NCI-H2107 treated with DMSO at 0.1 percent for 48 hours (cell line): Measurements from ENCODE around the gene SPATA2.
"Not testable (repeated sequence)": the region's sequence is repeated elsewhere in the genome, so short reads cannot be mapped to it uniquely, and the experiment has no call there.

ENCODE experiments used
- DNase-seq: peaks from one replicate; lab custom pipeline; 2025; ENCODE audit not compliant: unreplicated experiment; lab: John Stamatoyannopoulos, UW

The SPATA2 gene

GRCh38 chr20:49905415-49906091 is 9.8 kb downstream of the SPATA2 start:
- DNase-seq: no peak

- no peak for DNase-seq
Measured at GRCh38 chr20:49904440-49905214, 10.7 kb downstream of the SPATA2 start.

DNA sequence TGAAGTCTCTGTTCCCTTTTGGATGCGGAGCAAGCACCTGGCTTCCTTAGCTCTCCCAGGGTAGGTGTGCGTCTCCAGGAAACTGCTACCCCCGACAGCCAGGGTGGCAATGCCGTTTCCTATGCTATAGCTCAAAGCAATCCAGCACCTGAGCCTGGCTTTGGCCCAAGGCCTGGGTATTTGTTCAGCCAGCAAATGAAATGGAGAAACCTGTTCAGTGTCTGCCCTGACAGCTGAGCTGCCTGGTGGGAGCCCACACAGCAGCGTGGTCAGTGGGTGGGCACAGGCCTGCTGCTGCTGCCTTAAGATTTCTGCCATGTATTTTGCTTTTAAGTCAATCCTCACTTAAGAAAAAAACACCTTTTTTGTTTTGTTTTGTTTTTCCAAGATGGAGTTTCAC is 13.7 kb downstream of the SPATA2 start:
- no peak for DNase-seq

DNA sequence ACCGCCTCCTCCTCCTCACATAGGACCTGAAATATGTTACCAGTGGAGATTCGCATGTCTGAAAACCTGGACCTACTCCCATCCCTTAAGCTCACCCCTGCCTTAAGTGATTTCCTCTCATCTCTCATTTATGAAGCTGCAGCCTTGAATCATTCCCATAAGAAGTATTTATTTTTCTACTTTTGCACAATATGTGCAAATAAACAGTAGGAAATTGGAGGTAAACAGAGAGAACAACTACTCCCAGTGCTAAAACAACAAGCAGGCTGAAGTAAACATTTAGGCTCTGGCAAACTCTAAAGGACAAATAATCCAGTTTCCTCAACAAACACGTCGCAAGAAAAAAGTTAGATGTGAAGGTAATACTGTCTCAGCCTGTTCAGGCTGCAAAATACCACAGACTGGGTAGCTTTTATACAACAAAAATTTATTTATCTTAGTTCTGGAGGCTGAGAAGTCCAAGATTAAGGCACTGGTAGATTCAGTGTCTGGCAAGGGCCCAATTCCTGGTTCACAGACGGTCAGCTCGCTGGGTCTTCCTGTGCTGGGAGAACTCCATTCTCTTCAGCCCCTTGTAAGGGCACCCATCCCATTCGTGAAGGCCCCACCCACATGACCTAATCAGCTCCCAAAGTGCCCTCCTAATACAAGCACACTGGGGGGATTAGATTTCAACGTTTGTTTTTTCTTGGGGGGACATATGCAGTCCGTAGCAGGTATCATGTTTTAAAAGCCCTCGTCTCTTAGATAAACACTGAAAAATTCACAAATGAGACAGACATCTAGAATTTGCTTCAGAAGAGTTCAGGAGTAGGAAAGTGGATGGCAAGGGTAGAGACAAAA is 15.6 kb downstream of the SPATA2 start:
- no peak for DNase-seq

DNA sequence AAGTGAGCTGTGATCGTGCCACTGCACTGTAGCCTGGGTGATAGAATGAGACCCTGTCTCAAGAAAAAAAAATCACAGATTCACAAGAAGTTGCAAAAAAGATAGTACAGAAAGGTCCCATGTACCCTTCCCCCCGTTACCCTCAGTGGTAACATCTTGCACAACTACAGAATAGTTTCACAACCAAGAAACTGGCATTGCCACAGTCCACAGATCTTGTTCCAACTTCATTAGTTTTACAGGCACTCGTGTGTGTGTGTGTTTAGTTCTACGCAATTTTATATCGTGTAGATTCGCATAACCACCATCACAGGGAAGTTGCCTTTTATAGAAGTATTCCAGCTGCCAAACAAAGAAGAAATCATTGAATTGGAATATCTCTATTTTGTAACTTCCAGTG is 19.1 kb downstream of the SPATA2 start:
- no peak for DNase-seq

DNA sequence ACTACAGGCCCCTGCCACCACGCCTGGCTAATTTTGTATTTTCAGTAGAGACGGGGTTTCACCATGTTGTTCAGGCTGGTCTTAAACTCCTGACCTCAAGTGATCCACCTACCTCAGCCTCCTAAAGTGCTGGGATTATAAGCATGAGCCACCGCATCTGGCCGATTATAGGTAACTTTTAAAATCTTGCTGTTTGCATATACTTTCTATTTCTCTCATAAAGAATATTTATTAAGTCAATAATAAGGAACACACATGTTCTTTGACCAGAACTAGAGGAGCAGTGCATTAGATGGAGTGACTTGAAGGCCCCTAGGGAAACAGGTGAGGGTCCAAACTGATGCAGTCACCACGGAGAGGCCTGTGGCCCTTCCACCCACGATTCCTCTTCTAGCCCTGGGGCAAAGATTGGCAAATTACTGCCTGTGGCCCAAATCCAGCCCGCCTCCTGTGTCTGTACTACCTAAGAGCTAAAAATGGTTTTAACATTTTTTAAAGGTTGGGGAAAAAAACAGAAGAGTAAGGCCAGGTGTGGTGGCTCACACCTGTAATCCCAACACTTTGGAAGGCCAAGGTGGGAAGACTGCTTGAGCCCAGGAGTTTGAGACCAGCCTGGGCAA is 19.7 kb downstream of the SPATA2 start:
- not testable (repeated sequence) for DNase-seq

GRCh38 chr20:49894073-49894470 is 21.3 kb downstream of the SPATA2 start:
- DNase-seq: no peak

- DNase-seq: no peak
Measured at GRCh38 chr20:49893242-49894072, 21.9 kb downstream of the SPATA2 start.

GRCh38 chr20:49892817-49893216 is 22.5 kb downstream of the SPATA2 start:
- no peak for DNase-seq

GRCh38 chr20:49892260-49892659 is 23.1 kb downstream of the SPATA2 start:
- DNase-seq: no peak

DNA sequence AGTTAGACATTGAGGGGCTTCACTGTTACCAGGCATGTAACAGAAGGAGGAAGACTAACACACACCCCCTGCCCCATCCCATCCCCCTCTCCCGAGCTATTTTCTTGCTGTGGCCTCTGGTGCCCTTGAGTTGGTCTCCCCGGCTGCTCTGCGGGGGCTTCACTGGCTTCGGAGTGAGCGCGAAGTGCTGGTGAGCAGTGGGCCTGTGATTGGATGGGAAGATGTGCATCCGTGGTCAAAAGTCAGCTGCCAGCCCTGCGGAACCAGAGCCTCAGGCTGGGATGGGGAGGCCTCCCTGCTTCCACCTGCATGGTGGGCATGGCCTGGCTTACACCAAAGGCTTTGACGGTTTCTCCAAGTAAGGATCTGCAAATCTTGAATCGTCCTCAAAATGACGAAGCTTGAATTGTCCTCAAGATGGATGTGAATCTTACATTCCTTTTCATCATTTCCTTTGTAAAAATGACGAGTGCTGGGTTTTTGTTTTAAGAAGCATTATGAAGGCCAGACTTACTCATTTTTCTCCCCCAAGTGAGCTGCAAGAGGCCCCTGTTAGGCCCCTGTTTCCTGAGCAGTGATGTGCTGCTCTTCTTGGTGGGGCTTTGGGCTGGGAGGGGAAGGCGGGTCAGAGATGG is 23.7 kb downstream of the SPATA2 start:
- no peak for DNase-seq

GRCh38 chr20:49890471-49891361 is 24.6 kb downstream of the SPATA2 start:
- no peak for DNase-seq

DNA sequence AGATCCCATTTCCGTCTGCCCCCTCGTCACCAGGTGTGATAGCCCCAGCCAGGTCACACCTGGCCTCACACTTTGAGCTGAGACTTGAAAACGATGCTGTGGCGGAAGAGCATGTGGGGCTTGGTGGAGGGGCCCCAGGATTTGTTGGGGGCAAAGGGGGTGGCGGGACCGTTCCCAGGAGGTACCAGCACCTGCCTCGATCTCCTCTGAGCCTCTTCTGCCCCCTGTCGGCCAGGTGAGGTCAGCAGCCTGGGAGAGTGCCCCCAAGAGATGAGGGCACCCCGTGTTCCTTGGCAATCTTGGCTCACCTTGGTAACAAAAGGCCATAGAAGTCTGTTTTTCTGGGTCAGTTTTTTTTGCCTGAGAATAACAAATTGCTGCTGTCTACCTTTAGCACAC is 25.4 kb downstream of the SPATA2 start:
- no peak for DNase-seq

DNA sequence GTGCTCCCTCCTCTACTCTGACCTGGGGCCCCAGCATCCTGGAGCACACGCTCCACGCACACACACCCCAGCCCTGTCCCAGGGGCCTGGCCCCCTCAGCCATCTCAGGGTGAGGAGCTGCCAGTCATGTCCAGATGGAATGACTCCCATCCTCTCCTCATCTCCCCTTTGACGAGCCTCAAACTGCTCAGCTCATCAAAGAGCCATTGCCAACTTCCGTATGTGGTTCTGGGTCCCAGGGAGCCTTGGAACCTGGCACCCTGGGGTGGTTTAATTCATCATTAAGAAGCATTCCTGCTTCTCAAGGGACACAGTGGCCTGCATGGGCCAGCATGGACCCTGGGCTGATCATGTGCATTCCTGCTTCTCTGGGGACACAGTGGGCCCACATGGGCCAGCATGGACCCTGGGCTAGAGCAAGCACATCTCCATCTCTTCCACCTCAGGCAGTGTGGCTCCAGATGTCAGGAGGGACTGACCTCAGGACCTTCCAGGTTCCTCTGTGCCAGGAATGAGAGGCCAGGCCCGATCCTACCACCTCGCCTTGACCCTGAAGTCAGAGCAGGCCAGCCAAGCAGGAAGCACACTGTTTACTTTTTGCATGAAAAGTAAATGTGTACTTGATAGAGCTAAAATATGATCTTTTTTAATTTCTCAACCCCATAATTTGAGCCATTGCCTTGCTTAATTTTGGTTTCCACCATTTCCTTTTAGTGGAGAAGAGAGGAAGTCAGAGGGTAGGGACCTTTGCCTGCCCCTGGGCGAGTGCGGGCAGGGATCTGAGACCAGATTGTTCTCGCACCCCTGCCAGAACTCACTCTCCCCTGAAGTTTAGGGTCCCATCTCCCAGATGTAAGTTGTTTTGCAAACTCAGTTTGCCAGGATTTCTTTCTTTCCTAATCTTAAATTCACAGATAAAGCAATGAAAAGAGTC is 26.1 kb downstream of the SPATA2 start:
- DNase-seq: no peak

DNA sequence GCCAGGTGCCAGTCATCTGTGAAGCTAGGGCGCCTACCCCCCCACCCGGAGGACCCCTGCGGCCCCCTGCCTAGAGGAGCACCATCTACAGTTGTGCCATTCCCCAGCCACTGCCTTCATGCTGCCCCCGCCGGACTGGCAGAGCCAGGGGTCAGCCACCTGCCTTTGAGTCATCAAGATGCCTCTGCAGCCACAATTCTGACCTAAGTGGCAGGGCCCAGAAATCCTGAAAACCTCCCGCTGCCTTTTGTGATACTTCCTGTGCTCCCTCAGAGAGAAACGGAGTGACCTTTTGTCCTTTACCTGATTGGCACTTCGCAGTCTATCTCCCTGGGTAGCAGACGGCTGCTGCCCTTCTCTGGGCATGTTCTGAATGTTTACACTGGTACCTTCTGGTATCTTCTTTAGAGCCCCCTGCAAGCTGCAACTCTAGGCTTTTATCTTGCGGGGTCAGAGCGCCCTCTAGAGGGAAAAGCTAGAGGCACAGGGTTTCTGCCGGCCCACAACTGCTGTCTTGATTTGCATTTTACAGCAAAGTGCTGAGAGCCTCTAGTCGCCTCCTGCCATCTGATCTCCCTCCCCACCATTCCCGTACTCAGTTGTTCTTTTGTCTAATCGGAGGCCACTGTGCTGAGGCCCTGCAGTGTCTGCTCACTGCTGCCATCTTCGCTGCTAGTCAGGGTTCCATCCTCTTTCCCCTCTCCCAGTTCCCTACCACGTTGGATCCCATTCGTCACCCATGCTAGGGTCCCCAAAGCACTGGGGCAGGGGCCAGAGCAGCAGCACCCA is 26.9 kb downstream of the SPATA2 start:
- DNase-seq: peak; percentile 73

GRCh38 chr20:49887251-49888211 is 27.8 kb downstream of the SPATA2 start:
- no peak for DNase-seq
